GM12878 (cell line): ENCODE data around the gene LRGUK. TPM values are rescaled to one million over a fixed set of nuclear protein-coding genes. Genes with fewer than 3 reads are reported as not detected.

ENCODE experiments used
- IKZF1 ChIP-seq: fragments of 450-650 bp; conservative IDR thresholded peaks from 2 replicates; pipeline ENCODE4 v1.6.1; 2017; ENCODE audit warnings: antibody characterized with exemption, mild to moderate bottlenecking
- NFYB ChIP-seq: IDR thresholded peaks from 2 replicates; pipeline ENCODE4 v1.6.1; 2011; ENCODE audit warnings: low read depth, mild to moderate bottlenecking, low read length, improper control_type of control experiment, moderate library complexity; ENCODE audit not compliant: insufficient read depth
- NR2C1 ChIP-seq: fragments of 450-650 bp; IDR thresholded peaks from 2 replicates; pipeline ENCODE4 v1.6.1; 2017; ENCODE audit warnings: antibody characterized with exemption, mild to moderate bottlenecking, moderate library complexity
- POLR2AphosphoS5 ChIP-seq: IDR thresholded peaks from 2 replicates; pipeline ENCODE4 v1.6.1; 2011; ENCODE audit warnings: mild to moderate bottlenecking, low read length, inconsistent platforms
- RAD51 ChIP-seq: fragments of 450-650 bp; IDR thresholded peaks from 2 replicates; pipeline ENCODE4 v1.6.1; 2016; ENCODE audit warnings: moderate library complexity, mild to moderate bottlenecking, inconsistent platforms
- RUNX3 ChIP-seq: IDR thresholded peaks from 2 replicates; pipeline ENCODE4 v1.6.1; 2012; ENCODE audit warnings: low read length, inconsistent platforms
- STAT1 ChIP-seq: fragments of 450-650 bp; conservative IDR thresholded peaks from 2 replicates; pipeline ENCODE4 v1.6.1; 2014; ENCODE audit warnings: antibody characterized with exemption, mild to moderate bottlenecking
- TARDBP ChIP-seq: IDR thresholded peaks from 2 replicates; pipeline ENCODE4 v1.6.1; 2016; ENCODE audit warnings: borderline replicate concordance
- YY1 ChIP-seq: IDR thresholded peaks from 2 replicates; pipeline ENCODE4 v1.6.1; 2011; ENCODE audit warnings: low read depth, mild to moderate bottlenecking, low read length
- polyA plus RNA-seq, 11 experiments: library from polyadenylated mRNA; depleted of rRNA in 4 of 11; unstranded in 6 of 11; stranded (reverse) in 5 of 11; fragments of >200 nt; fragmentation: Nextera tagmentation in 4 of 11; fragmentation: Illumina TruSeq in 1 of 11; extraction: Ambion mirVana in 4 of 11; extraction: Trizol in 1 of 11; gene quantifications; 1 replicate in 1 of 11; 2 replicates in 10 of 11; pipeline versions ENCODE4 v1.2.1 to v1.2.3, GENCODE V29; 2011 to 2016; ENCODE audit warnings: inconsistent platforms in 2 of 11, missing spikeins in 2 of 11, low read depth in 1 of 11
- total RNA-seq, 4 experiments: library from RNA; depleted of rRNA in 3 of 4; stranded (reverse); fragments of >200 nt in 3 of 4; fragmentation: Illumina TruSeq in 1 of 4; extraction: Trizol in 1 of 4; gene quantifications; 2 replicates each; pipeline versions ENCODE4 v1.2.1 to v1.2.3, GENCODE V29; 2013 to 2021
- TF ChIP-seq, protein P1 (sequence below): fragments of 150-350 bp; IDR thresholded peaks from 2 replicates; pipeline ENCODE4 v1.6.1; 2014; ENCODE audit warnings: mild to moderate bottlenecking, low read depth, low read length
- TF ChIP-seq, protein P2 (sequence below): fragments of 450-650 bp; IDR thresholded peaks from 2 replicates; pipeline ENCODE4 v1.6.1; 2017; ENCODE audit warnings: mild to moderate bottlenecking, moderate library complexity

The LRGUK gene
- total and polyA plus RNA-seq, 10 of the 15 experiments (the other 5 are each of a cell fraction or from before 2014, with no cell fraction given), result 0.04 to 0.14 (median 0.08) TPM; not detected in 3

DNA sequence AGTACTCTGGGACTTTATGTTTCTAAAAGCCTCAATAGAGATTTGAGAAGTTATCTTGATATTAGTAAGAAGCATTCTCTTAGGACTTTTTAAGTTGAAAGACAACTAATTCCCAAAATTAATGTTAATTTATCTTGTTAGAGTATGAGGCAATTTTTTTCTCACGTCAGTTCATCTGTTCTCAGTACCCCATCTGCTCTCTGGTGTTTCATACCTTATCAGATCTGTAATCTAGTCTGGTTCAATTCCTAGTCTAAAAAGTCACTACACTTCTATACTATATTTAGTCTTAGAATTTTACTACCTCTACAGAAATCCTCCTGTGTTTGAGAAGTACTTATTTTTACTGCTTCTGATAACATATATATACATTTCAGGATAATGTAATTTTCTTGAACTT, 66.1 kb downstream of the LRGUK start (continued):
- TF ChIP-seq POLR2AphosphoS5 (no peak), YY1 (no peak), NR2C1 (no peak), IKZF1 (no peak), NFYB (no peak), STAT1 (no peak), RAD51 (no peak), TARDBP (no peak), RUNX3 (no peak)
- TF ChIP-seq, protein P1, sequence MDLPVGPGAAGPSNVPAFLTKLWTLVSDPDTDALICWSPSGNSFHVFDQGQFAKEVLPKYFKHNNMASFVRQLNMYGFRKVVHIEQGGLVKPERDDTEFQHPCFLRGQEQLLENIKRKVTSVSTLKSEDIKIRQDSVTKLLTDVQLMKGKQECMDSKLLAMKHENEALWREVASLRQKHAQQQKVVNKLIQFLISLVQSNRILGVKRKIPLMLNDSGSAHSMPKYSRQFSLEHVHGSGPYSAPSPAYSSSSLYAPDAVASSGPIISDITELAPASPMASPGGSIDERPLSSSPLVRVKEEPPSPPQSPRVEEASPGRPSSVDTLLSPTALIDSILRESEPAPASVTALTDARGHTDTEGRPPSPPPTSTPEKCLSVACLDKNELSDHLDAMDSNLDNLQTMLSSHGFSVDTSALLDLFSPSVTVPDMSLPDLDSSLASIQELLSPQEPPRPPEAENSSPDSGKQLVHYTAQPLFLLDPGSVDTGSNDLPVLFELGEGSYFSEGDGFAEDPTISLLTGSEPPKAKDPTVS, result no peak
- TF ChIP-seq, protein P2, sequence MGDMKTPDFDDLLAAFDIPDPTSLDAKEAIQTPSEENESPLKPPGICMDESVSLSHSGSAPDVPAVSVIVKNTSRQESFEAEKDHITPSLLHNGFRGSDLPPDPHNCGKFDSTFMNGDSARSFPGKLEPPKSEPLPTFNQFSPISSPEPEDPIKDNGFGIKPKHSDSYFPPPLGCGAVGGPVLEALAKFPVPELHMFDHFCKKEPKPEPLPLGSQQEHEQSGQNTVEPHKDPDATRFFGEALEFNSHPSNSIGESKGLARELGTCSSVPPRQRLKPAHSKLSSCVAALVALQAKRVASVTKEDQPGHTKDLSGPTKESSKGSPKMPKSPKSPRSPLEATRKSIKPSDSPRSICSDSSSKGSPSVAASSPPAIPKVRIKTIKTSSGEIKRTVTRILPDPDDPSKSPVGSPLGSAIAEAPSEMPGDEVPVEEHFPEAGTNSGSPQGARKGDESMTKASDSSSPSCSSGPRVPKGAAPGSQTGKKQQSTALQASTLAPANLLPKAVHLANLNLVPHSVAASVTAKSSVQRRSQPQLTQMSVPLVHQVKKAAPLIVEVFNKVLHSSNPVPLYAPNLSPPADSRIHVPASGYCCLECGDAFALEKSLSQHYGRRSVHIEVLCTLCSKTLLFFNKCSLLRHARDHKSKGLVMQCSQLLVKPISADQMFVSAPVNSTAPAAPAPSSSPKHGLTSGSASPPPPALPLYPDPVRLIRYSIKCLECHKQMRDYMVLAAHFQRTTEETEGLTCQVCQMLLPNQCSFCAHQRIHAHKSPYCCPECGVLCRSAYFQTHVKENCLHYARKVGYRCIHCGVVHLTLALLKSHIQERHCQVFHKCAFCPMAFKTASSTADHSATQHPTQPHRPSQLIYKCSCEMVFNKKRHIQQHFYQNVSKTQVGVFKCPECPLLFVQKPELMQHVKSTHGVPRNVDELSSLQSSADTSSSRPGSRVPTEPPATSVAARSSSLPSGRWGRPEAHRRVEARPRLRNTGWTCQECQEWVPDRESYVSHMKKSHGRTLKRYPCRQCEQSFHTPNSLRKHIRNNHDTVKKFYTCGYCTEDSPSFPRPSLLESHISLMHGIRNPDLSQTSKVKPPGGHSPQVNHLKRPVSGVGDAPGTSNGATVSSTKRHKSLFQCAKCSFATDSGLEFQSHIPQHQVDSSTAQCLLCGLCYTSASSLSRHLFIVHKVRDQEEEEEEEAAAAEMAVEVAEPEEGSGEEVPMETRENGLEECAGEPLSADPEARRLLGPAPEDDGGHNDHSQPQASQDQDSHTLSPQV, result no peak
- TF ChIP-seq, all 136 proteins: peak for 0
